HG03175 (cell line): ENCODE results near the gene CERS3.

Source experiments
- ATAC-seq: cut with Tn5 transposase; IDR thresholded peaks from one replicate; pipeline ENCODE4 v1.9.1; 2021; ENCODE audit warnings: mild to moderate bottlenecking, moderate library complexity; ENCODE audit not compliant: unreplicated experiment

The CERS3 gene

GRCh38 chr15:100531204-100531603, 2.5 kb upstream of the CERS3 start:
- ATAC-seq, result no peak

GRCh38 chr15:100529556-100529955, 806 bp upstream of the CERS3 start:
- no peak for ATAC-seq

- no peak for ATAC-seq
These were observed 2.7 kb downstream of the CERS3 start for GRCh38 chr15:100526027-100526481.

- ATAC-seq, result no peak
These were observed 3.3 kb downstream of the CERS3 start for GRCh38 chr15:100525436-100525835.

- ATAC-seq, result no peak
These were observed 4.4 kb downstream of the CERS3 start for GRCh38 chr15:100524326-100524725.

- no peak for ATAC-seq
These were observed 6.8 kb downstream of the CERS3 start for GRCh38 chr15:100521907-100522306.

GRCh38 chr15:100520132-100520921, 8.4 kb downstream of the CERS3 start:
- no peak for ATAC-seq

GRCh38 chr15:100517846-100518245, 10.9 kb downstream of the CERS3 start:
- no peak for ATAC-seq

- no peak for ATAC-seq
These were observed 11.9 kb downstream of the CERS3 start for GRCh38 chr15:100516643-100517512.

- ATAC-seq, result no peak
These were observed 13.0 kb downstream of the CERS3 start for GRCh38 chr15:100515758-100516157.

- no peak for ATAC-seq
These were observed 20.0 kb downstream of the CERS3 start for GRCh38 chr15:100508641-100509300.

GRCh38 chr15:100502651-100503050, 26.1 kb downstream of the CERS3 start:
- no peak for ATAC-seq

GRCh38 chr15:100501117-100501516, 27.6 kb downstream of the CERS3 start:
- ATAC-seq, result no peak

GRCh38 chr15:100500226-100500990, 28.3 kb downstream of the CERS3 start:
- ATAC-seq, result no peak

GRCh38 chr15:100495861-100496260, 32.9 kb downstream of the CERS3 start:
- ATAC-seq, result no peak

GRCh38 chr15:100493213-100493612, 35.5 kb downstream of the CERS3 start:
- ATAC-seq, result no peak

GRCh38 chr15:100484443-100484842, 44.3 kb downstream of the CERS3 start:
- ATAC-seq, result no peak

- ATAC-seq, result no peak
These were observed 45.4 kb downstream of the CERS3 start for GRCh38 chr15:100483370-100483769.

- ATAC-seq, result no peak
These were observed 51.9 kb downstream of the CERS3 start for GRCh38 chr15:100476805-100477204.

GRCh38 chr15:100472736-100473135, 56.0 kb downstream of the CERS3 start:
- no peak for ATAC-seq

GRCh38 chr15:100471933-100472332, 56.8 kb downstream of the CERS3 start:
- no peak for ATAC-seq
